IPS-15b (cell line): Measurements from ENCODE around the gene LRIG3.

ENCODE experiments used
- H3K27me3 ChIP-seq: one replicate; pipeline ENCODE4 v1.6.1; 2013; ENCODE audit warnings: low read length; ENCODE audit not compliant: control insufficient read depth, insufficient read depth
- H3K36me3 ChIP-seq: one replicate; pipeline ENCODE4 v1.6.1; 2013; ENCODE audit warnings: low read length; ENCODE audit not compliant: control insufficient read depth, insufficient read depth
- H3K4me1 ChIP-seq: one replicate; pipeline ENCODE4 v1.6.1; 2013; ENCODE audit warnings: mild to moderate bottlenecking, low read length; ENCODE audit not compliant: control insufficient read depth, insufficient read depth
- H3K4me3 ChIP-seq: one replicate; pipeline ENCODE4 v1.5.1; 2013; ENCODE audit warnings: low read depth, low read length
- H3K9ac ChIP-seq: one replicate; pipeline ENCODE4 v1.6.1; 2013; ENCODE audit warnings: low read depth, mild to moderate bottlenecking, low read length
- H3K9me3 ChIP-seq: one replicate; pipeline ENCODE4 v1.6.1; 2013; ENCODE audit warnings: mild to moderate bottlenecking, low read length; ENCODE audit not compliant: control insufficient read depth, insufficient read depth

LRIG3 gene

GRCh38 chr12:58841058-58841798, 79.1 kb downstream of the LRIG3 start:
- H3K9ac ChIP-seq: no peak overlapping the region
- no peaks in the 10 kb centered on the region for H3K27me3 ChIP-seq
- H3K9me3 ChIP-seq: peaks cover 2% of the 10 kb centered on the region
- peaks cover 4% of the 10 kb centered on the region for H3K4me1 ChIP-seq
- no peaks in the 10 kb centered on the region for H3K36me3 ChIP-seq
- peak overlapping the region; percentile 5 for H3K4me3 ChIP-seq

GRCh38 chr12:58833853-58834252, 86.5 kb downstream of the LRIG3 start:
- H3K27me3 ChIP-seq: no peaks in the 10 kb centered on the region
- H3K9me3 ChIP-seq: no peaks in the 10 kb centered on the region
- H3K4me3 ChIP-seq: no peak overlapping the region
- no peak overlapping the region for H3K9ac ChIP-seq
- H3K4me1 ChIP-seq: no peaks in the 10 kb centered on the region
- no peaks in the 10 kb centered on the region for H3K36me3 ChIP-seq

GRCh38 chr12:58832920-58833319, 87.4 kb downstream of the LRIG3 start:
- Histone ChIP-seq H3K9ac (no peak overlapping the region), H3K27me3 (no peaks in the 10 kb centered on the region), H3K9me3 (no peaks in the 10 kb centered on the region), H3K4me3 (no peak overlapping the region), H3K4me1 (no peaks in the 10 kb centered on the region), H3K36me3 (no peaks in the 10 kb centered on the region)
